Astrocyte of the hippocampus (primary cell): ENCODE measurements around the gene PKP2.

ENCODE experiments used
- DNase-seq: peaks from one replicate; pipeline ENCODE4 v3.0.0; 2011; ENCODE audit warnings: low read depth, low spot score

PKP2 gene

GRCh38 chr12:32896432-32897280, at the start of gene PKP2:
PKP2 (minus strand) TSS chr12:32896777; CDS start chr12:32896731, 46 bp downstream.
- peak; percentile 74 for DNase-seq

GRCh38 chr12:32944195-32944594, 47.6 kb upstream of the PKP2 start:
- DNase-seq: no peak

- DNase-seq: no peak
Observed at GRCh38 chr12:32939801-32940200, 43.2 kb upstream of the PKP2 start.

- DNase-seq: no peak
Observed at GRCh38 chr12:32926963-32927362, 30.4 kb upstream of the PKP2 start.

- DNase-seq: no peak
Observed at GRCh38 chr12:32926356-32926755, 29.8 kb upstream of the PKP2 start.

- no peak for DNase-seq
Observed at GRCh38 chr12:32922546-32923297, 26.1 kb upstream of the PKP2 start.

- peak; percentile 23 for DNase-seq
Observed at GRCh38 chr12:32921397-32921796, 24.8 kb upstream of the PKP2 start.

GRCh38 chr12:32920506-32921085, 24.0 kb upstream of the PKP2 start:
- no peak for DNase-seq

- peak; percentile 75 for DNase-seq
Observed at GRCh38 chr12:32918890-32919801, 22.6 kb upstream of the PKP2 start.

GRCh38 chr12:32917094-32917611, 20.6 kb upstream of the PKP2 start:
- DNase-seq: peak; percentile 28

GRCh38 chr12:32907898-32908476, 11.4 kb upstream of the PKP2 start:
- DNase-seq: no peak

GRCh38 chr12:32907166-32907565, 10.6 kb upstream of the PKP2 start:
- no peak for DNase-seq

GRCh38 chr12:32906399-32907165, 10.0 kb upstream of the PKP2 start:
- no peak for DNase-seq

GRCh38 chr12:32903763-32904162, 7.2 kb upstream of the PKP2 start:
- DNase-seq: no peak

- no peak for DNase-seq
Observed at GRCh38 chr12:32903318-32903717, 6.7 kb upstream of the PKP2 start.

GRCh38 chr12:32902287-32902997, 5.9 kb upstream of the PKP2 start:
- no peak for DNase-seq

GRCh38 chr12:32901553-32901952, 5.0 kb upstream of the PKP2 start:
- peak; percentile 44 for DNase-seq

- no peak for DNase-seq
Observed at GRCh38 chr12:32897687-32898573, 1.4 kb upstream of the PKP2 start.

GRCh38 chr12:32897281-32897610, 669 bp upstream of the PKP2 start:
- DNase-seq: no peak
